Gastrocnemius medialis (tissue), 4 donors: ENCODE measurements around the gene PHACTR1. TPM values are rescaled to one million over a fixed set of nuclear protein-coding genes. Genes with fewer than 3 reads are reported as not detected.

ENCODE experiments used
- ATAC-seq, 2 donors: fragments of 150-250 bp; one replicate each; pipeline ENCODE4 v1.9.1; 2016
- DNase-seq, 2 donors: peaks; one replicate each; pipeline ENCODE4 v3.0.0-alpha.2; 2019
- H3K27ac ChIP-seq, 4 donors: fragments of 200-600 bp; sonication (generic); 1 replicate in 1 of 4; 2 replicates in 3 of 4; pipeline ENCODE4 v1.5.1; 2016 to 2018; ENCODE audit warnings: mild to moderate bottlenecking in 2 of 4, moderate library complexity in 1 of 4
- H3K27me3 ChIP-seq, 3 donors: fragments of 200-600 bp; sonication (generic) in 2 of 3; 1 replicate in 1 of 3; 2 replicates in 2 of 3; pipeline versions ENCODE4 v1.5.1 to v1.6.0; 2016 to 2019; ENCODE audit warnings: mild to moderate bottlenecking in 1 of 3, moderate library complexity in 1 of 3
- H3K36me3 ChIP-seq, 2 donors: fragments of 200-600 bp; sonication (generic) in 1 of 2; one replicate each; pipeline ENCODE4 v1.5.1; 2017 to 2018
- H3K4me1 ChIP-seq, 2 donors: fragments of 200-600 bp; sonication (generic) in 1 of 2; one replicate each; pipeline ENCODE4 v1.5.1; 2016 to 2017; ENCODE audit warnings: mild to moderate bottlenecking in 2 of 2
- H3K4me3 ChIP-seq, 4 donors: fragments of 200-600 bp; sonication (generic) in 3 of 4; 1 replicate in 1 of 4; 2 replicates in 3 of 4; pipeline ENCODE4 v1.5.1; 2016 to 2019; ENCODE audit warnings: mild to moderate bottlenecking in 2 of 4
- H3K9me3 ChIP-seq, 3 donors: fragments of 200-600 bp; sonication (generic) in 2 of 3; 1 replicate in 1 of 3; 2 replicates in 2 of 3; pipeline ENCODE4 v1.5.1; 2016 to 2019
- CTCF ChIP-seq, 5 experiments: fragments of 450-650 bp in 3 of 5; fragments of 200-600 bp in 2 of 5; sonication (generic) in 2 of 5; IDR thresholded peaks in 4 of 5; conservative IDR thresholded peaks in 1 of 5; 1 replicate in 4 of 5; 2 replicates in 1 of 5; pipeline ENCODE4 v1.5.1; 2016 to 2019; ENCODE audit warnings: antibody characterized with exemption in 5 of 5, mild to moderate bottlenecking in 3 of 5, moderate library complexity in 3 of 5
- POLR2A ChIP-seq, 2 donors: fragments of 450-650 bp; IDR thresholded peaks; one replicate each; pipeline ENCODE4 v1.6.1; 2017; ENCODE audit warnings: antibody characterized with exemption in 2 of 2, mild to moderate bottlenecking in 2 of 2, moderate library complexity in 2 of 2
- in situ Hi-C, 4 donors: fragments of 200-750 bp; cut with MboI; loops; one replicate each; pipeline versions ENCODE4 v1.15.0 to v1.8.0; 2017; ENCODE audit warnings: low sequenced_read_pairs in 4 of 4
- intact Hi-C: fragments of 100-400 bp; cut with DNase I; formaldehyde crosslinking; loops from one replicate; pipeline ENCODE4 v1.15.1; 2023; ENCODE audit warnings: low total_unique reads
- total RNA-seq, 4 donors: library from RNA; depleted of rRNA; stranded (reverse); fragments of >200 nt; gene quantifications; one replicate each; pipeline versions ENCODE4 v1.1.0 to v1.2.3, GENCODE V29; 2016

Gene PHACTR1
- total RNA-seq, 4 donors from 2014 or later, result 0.07 to 0.82 (median 0.21) TPM

- no peaks in the 10 kb centered on the region for H3K4me1 ChIP-seq
Observed at GRCh38 chr6:13048113-13048512, 331.5 kb downstream of the PHACTR1 start.

GRCh38 chr6:13049666-13050254 is 333.2 kb downstream of the PHACTR1 start:
- DNase-seq (no peak), ATAC-seq (no peak)
- H3K27ac ChIP-seq, result no peak overlapping the region
- H3K36me3 ChIP-seq, result no peaks in the 10 kb centered on the region
- in situ Hi-C loops (no loop called here), intact Hi-C loops (no loop called here)
- H3K4me1 ChIP-seq, result no peaks in the 10 kb centered on the region
- no peaks in the 10 kb centered on the region for H3K27me3 ChIP-seq
- TF ChIP-seq POLR2A (IDR thresholded peaks at IDR 0.05) (no peak), CTCF (IDR thresholded peaks at IDR 0.05 in 4 of 5, conservative IDR thresholded peaks at IDR 0.05 in 1 of 5) (no peak)
- no peaks in the 10 kb centered on the region for H3K9me3 ChIP-seq
- H3K4me3 ChIP-seq, result no peak overlapping the region

More at GRCh38 chr6:13048113-13048512, 331.5 kb downstream of the PHACTR1 start:
- Histone ChIP-seq H3K4me3 (no peak overlapping the region), H3K36me3 (no peaks in the 10 kb centered on the region), H3K27ac (no peak overlapping the region), H3K9me3 (no peaks in the 10 kb centered on the region), H3K27me3 (no peaks in the 10 kb centered on the region)
- TF ChIP-seq POLR2A (IDR thresholded peaks at IDR 0.05), result no peak
- TF ChIP-seq CTCF (IDR thresholded peaks at IDR 0.05 in 4 of 5, conservative IDR thresholded peaks at IDR 0.05 in 1 of 5), result no peak
- ATAC-seq (no peak), DNase-seq (no peak)
- in situ Hi-C loops (no loop called here), intact Hi-C loops (no loop called here)

DNA sequence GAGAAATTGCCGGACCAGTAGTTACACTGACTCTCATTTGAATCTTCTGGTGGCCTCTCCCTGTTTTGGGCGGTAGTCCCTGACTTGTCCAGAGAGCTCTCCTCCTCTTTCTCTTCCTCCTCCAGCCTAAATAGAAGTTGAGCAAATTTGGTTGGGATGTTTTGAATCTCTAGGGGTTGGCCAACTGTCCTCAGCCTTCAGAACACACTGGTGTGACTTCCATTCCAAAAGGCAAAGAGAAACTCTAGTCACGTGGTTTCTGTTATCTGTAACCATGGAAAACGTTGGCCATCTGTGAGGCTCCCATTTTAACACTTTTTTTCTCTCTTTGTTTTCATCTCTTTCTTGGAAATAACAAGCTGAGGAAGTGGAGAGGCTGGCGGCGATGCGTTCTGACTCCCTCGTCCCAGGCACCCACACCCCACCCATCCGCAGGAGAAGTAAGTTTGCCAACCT is 336.5 kb downstream of the PHACTR1 start:
- Histone ChIP-seq H3K9me3 (no peaks in the 10 kb centered on the region), H3K4me3 (no peak overlapping the region), H3K27ac (no peak overlapping the region), H3K27me3 (no peaks in the 10 kb centered on the region), H3K4me1 (no peaks in the 10 kb centered on the region), H3K36me3 (no peaks in the 10 kb centered on the region)
- intact Hi-C loops (no loop called here), in situ Hi-C loops (no loop called here)
- no peak for ATAC-seq
- DNase-seq, result peak in 1 of 2 donors; percentile 12
- TF ChIP-seq CTCF (IDR thresholded peaks at IDR 0.05 in 4 of 5, conservative IDR thresholded peaks at IDR 0.05 in 1 of 5) (no peak), POLR2A (IDR thresholded peaks at IDR 0.05) (no peak)

- Histone ChIP-seq H3K9me3 (no peaks in the 10 kb centered on the region), H3K4me1 (no peaks in the 10 kb centered on the region), H3K4me3 (no peak overlapping the region), H3K27me3 (no peaks in the 10 kb centered on the region), H3K27ac (no peak overlapping the region), H3K36me3 (no peaks in the 10 kb centered on the region)
- DNase-seq, result no peak
- TF ChIP-seq CTCF (IDR thresholded peaks at IDR 0.05 in 4 of 5, conservative IDR thresholded peaks at IDR 0.05 in 1 of 5) (no peak), POLR2A (IDR thresholded peaks at IDR 0.05) (no peak)
- in situ Hi-C loops (no loop called here), intact Hi-C loops (no loop called here)
- no peak for ATAC-seq
Observed at GRCh38 chr6:13058051-13058450, 341.5 kb downstream of the PHACTR1 start.

- ATAC-seq (no peak), DNase-seq (no peak)
- in situ Hi-C loops, result no loop called here
- intact Hi-C loops, result no loop called here
- no peaks in the 10 kb centered on the region for H3K36me3 ChIP-seq
- no peaks in the 10 kb centered on the region for H3K4me1 ChIP-seq
- H3K27ac ChIP-seq, result no peak overlapping the region
- TF ChIP-seq CTCF (IDR thresholded peaks at IDR 0.05 in 4 of 5, conservative IDR thresholded peaks at IDR 0.05 in 1 of 5) (no peak), POLR2A (IDR thresholded peaks at IDR 0.05) (no peak)
- H3K27me3 ChIP-seq, result no peaks in the 10 kb centered on the region
- no peaks in the 10 kb centered on the region for H3K9me3 ChIP-seq
- H3K4me3 ChIP-seq, result no peak overlapping the region
Observed at GRCh38 chr6:13059026-13059425, 342.5 kb downstream of the PHACTR1 start.
